H9 (cell line): Measurements from ENCODE around the gene MPZ. TPM values are rescaled to one million over a fixed set of nuclear protein-coding genes. Genes with fewer than 3 reads are reported as not detected.

Source experiments
- DNase-seq: peaks from one replicate; pipeline ENCODE4 v3.0.0-alpha.2; 2017
- H2AFZ ChIP-seq: one replicate; pipeline ENCODE4 v1.6.1; 2013; ENCODE audit warnings: mild to moderate bottlenecking, low read length, control low read depth, moderate library complexity
- H2AK5ac ChIP-seq: 2 replicates; pipeline ENCODE4 v1.6.1; 2013; ENCODE audit warnings: low read length, control low read depth, mixed read lengths; ENCODE audit not compliant: insufficient read length
- H2BK120ac ChIP-seq: one replicate; pipeline ENCODE4 v1.6.1; 2013; ENCODE audit warnings: low read depth, mild to moderate bottlenecking, low read length, control low read depth, inconsistent platforms; ENCODE audit not compliant: poor library complexity, severe bottlenecking
- H2BK12ac ChIP-seq: 2 replicates; pipeline ENCODE4 v1.6.1; 2013; ENCODE audit warnings: low read length, control low read depth, mixed read lengths, low read depth; ENCODE audit not compliant: insufficient read length
- H2BK15ac ChIP-seq: 2 replicates; pipeline ENCODE4 v1.6.1; 2013; ENCODE audit warnings: low read depth, low read length, control low read depth
- H2BK20ac ChIP-seq: one replicate; pipeline ENCODE4 v1.6.1; 2013; ENCODE audit warnings: low read depth, mild to moderate bottlenecking, low read length, control low read depth, inconsistent platforms; ENCODE audit not compliant: poor library complexity, severe bottlenecking
- H2BK5ac ChIP-seq: 2 replicates; pipeline ENCODE4 v1.6.1; 2013; ENCODE audit warnings: low read length, control low read depth, mixed read lengths; ENCODE audit not compliant: insufficient read length
- H3K14ac ChIP-seq: 2 replicates; pipeline ENCODE4 v1.6.1; 2013; ENCODE audit warnings: low read length, control low read depth; ENCODE audit not compliant: insufficient read depth
- H3K18ac ChIP-seq: 2 replicates; pipeline ENCODE4 v1.6.1; 2013; ENCODE audit warnings: low read depth, mild to moderate bottlenecking, mixed read lengths, low read length, control low read depth; ENCODE audit not compliant: insufficient read length
- H3K23ac ChIP-seq: 2 replicates; pipeline ENCODE4 v1.6.1; 2013; ENCODE audit warnings: low read length, control low read depth, mixed read lengths, low read depth; ENCODE audit not compliant: insufficient read length
- H3K23me2 ChIP-seq: 2 replicates; pipeline ENCODE4 v1.6.1; 2013; ENCODE audit warnings: low read depth, mild to moderate bottlenecking, mixed read lengths, low read length, control low read depth; ENCODE audit not compliant: insufficient read length, poor library complexity, severe bottlenecking
- H3K27ac ChIP-seq: 2 replicates; pipeline ENCODE4 v1.5.1; 2013; ENCODE audit warnings: low read length, control low read depth, mixed read lengths, low read depth; ENCODE audit not compliant: insufficient read length
- H3K27me3 ChIP-seq: 2 replicates; pipeline ENCODE4 v1.6.1; 2013; ENCODE audit warnings: low read length, control low read depth, inconsistent platforms; ENCODE audit not compliant: insufficient read depth
- H3K4ac ChIP-seq: 2 replicates; pipeline ENCODE4 v1.6.1; 2013; ENCODE audit warnings: low read depth, mild to moderate bottlenecking, control low read depth, inconsistent platforms, low read length, moderate library complexity
- H3K4me1 ChIP-seq: 2 replicates; pipeline ENCODE4 v1.6.1; 2013; ENCODE audit warnings: low read length, control low read depth, inconsistent platforms; ENCODE audit not compliant: insufficient read depth
- H3K4me2 ChIP-seq: 2 replicates; pipeline ENCODE4 v1.6.1; 2013; ENCODE audit warnings: low read length, control low read depth, mixed read lengths; ENCODE audit not compliant: insufficient read length, insufficient read depth
- H3K56ac ChIP-seq: 2 replicates; pipeline ENCODE4 v1.6.1; 2013; ENCODE audit warnings: low read depth, mild to moderate bottlenecking, mixed read lengths, low read length, control low read depth; ENCODE audit not compliant: insufficient read length
- H3K79me1 ChIP-seq: 2 replicates; pipeline ENCODE4 v1.6.1; 2013; ENCODE audit warnings: low read depth, mild to moderate bottlenecking, moderate library complexity, low read length, control low read depth, inconsistent platforms; ENCODE audit not compliant: insufficient read depth, poor library complexity, severe bottlenecking
- H3K79me2 ChIP-seq: 2 replicates; pipeline ENCODE4 v1.6.1; 2013; ENCODE audit warnings: low read length, control low read depth, inconsistent platforms; ENCODE audit not compliant: insufficient read depth
- H3K9ac ChIP-seq: 2 replicates; pipeline ENCODE4 v1.6.1; 2013; ENCODE audit warnings: low read length, control low read depth, mixed read lengths; ENCODE audit not compliant: insufficient read length; ENCODE audit errors: extremely low read depth
- H3K9me3 ChIP-seq: one replicate; pipeline ENCODE4 v1.6.1; 2013; ENCODE audit warnings: low read depth, low read length, inconsistent platforms; ENCODE audit not compliant: control insufficient read depth
- H3T11ph ChIP-seq: one replicate; pipeline ENCODE4 v1.6.1; 2013; ENCODE audit warnings: mild to moderate bottlenecking, low read length, control low read depth, inconsistent platforms
- H4K20me1 ChIP-seq: one replicate; pipeline ENCODE4 v1.6.1; 2013; ENCODE audit not compliant: control insufficient read depth, insufficient read length, insufficient read depth
- H4K5ac ChIP-seq: 2 replicates; pipeline ENCODE4 v1.6.1; 2013; ENCODE audit warnings: low read depth, mild to moderate bottlenecking, mixed read lengths, low read length, control low read depth; ENCODE audit not compliant: insufficient read length
- H4K8ac ChIP-seq: replicated peaks from 2 replicates; pipeline ENCODE4 v1.6.1; 2013; ENCODE audit warnings: low read length, control low read depth, mixed read lengths, low read depth; ENCODE audit not compliant: insufficient read length
- H4K91ac ChIP-seq: 2 replicates; pipeline ENCODE4 v1.6.1; 2013; ENCODE audit warnings: low read depth, mild to moderate bottlenecking, moderate library complexity, mixed read lengths, low read length, control low read depth; ENCODE audit not compliant: insufficient read length
- H3K27ac Mint-ChIP-seq, 3 experiments: 2 replicates in 2 of 3; 3 replicates in 1 of 3; pipeline ENCODE4 v1.8.0; 2020 to 2021; ENCODE audit warnings: mixed read lengths in 3 of 3, mild to moderate bottlenecking in 1 of 3, moderate library complexity in 1 of 3
- H3K27me3 Mint-ChIP-seq: 2 replicates; pipeline ENCODE4 v1.8.0; 2021; ENCODE audit warnings: low read depth, mild to moderate bottlenecking, moderate library complexity, mixed read lengths
- H3K36me3 Mint-ChIP-seq, 3 experiments: 2 replicates in 2 of 3; 3 replicates in 1 of 3; pipeline ENCODE4 v1.8.0; 2020 to 2021; ENCODE audit warnings: low read depth in 3 of 3, mixed read lengths in 3 of 3; ENCODE audit not compliant: insufficient read depth in 1 of 3
- H3K4me1 Mint-ChIP-seq, 2 experiments: 2 replicates each; pipeline ENCODE4 v1.8.0; 2020; ENCODE audit warnings: mixed read lengths in 2 of 2
- H3K4me3 Mint-ChIP-seq, 2 experiments: 2 replicates in 1 of 2; 3 replicates in 1 of 2; pipeline ENCODE4 v1.8.0; 2020 to 2021; ENCODE audit warnings: mild to moderate bottlenecking in 2 of 2, mixed read lengths in 2 of 2, moderate library complexity in 1 of 2
- H3K9me3 Mint-ChIP-seq, 2 experiments: 2 replicates in 1 of 2; 3 replicates in 1 of 2; pipeline ENCODE4 v1.8.0; 2020; ENCODE audit warnings: mild to moderate bottlenecking in 2 of 2, mixed read lengths in 2 of 2, moderate library complexity in 1 of 2
- WGBS: extraction: QIAGEN DNeasy Blood & Tissue Kit; methylation state at CpG from one replicate; pipeline ENCODE4 v1.1.7; 2013; ENCODE audit warnings: missing lambda C conversion rate, low lambda C conversion rate, mixed read lengths; ENCODE audit not compliant: insufficient read length; ENCODE audit errors: extremely low coverage; 5-methylcytosine and 5-hydroxymethylcytosine counted together
- total RNA-seq: library from RNA; stranded (reverse); gene quantifications from 2 replicates; pipeline ENCODE4 v1.2.1, GENCODE V29; 2021
- TF ChIP-seq, protein P1 (sequence below): fragments of 200-600 bp; sonication (generic); conservative IDR thresholded peaks from 3 replicates; pipeline ENCODE4 v1.8.0; 2021; ENCODE audit warnings: antibody characterized with exemption, mild to moderate bottlenecking

MPZ gene
- total RNA-seq, 1 experiment from 2014 or later, result 2.7 TPM

DNA sequence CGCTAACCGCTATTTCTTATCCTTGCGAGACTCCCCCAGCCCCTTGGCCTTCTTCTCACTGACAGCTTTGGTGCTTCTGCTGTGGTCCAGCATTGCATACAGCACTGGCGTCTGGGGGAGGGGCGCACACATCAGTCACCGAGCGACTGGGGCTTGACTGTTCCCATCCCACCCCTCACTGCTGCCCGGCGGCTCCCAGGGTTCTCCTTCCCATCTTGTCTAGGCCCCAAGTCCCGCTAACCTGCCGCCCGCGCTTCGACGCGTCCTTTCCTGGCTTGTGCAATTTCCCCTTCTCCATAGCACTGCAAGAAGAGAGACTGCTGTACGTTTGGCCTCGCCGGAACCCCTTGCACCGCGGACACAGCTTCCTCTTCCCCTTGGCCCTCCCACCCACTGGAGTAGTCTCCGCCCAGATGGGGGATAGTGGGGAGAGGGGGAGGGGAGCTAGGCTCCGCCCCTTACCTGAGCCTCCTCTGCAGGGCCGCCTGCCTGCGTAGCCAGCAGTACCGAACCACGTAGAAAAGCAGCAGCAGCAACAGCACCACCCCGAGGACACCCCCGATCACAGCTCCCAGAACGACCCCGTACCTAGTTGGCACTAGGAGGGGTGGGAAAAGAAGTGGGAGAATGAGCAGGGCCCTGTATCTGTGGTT lies 3.8 kb downstream of the MPZ start:
- H3K79me1 ChIP-seq, result no peaks in the 10 kb centered on the region
- WGBS, result no CpG with 5 or more reads among the region's 31 CpGs
- no peak overlapping the region for H2BK12ac ChIP-seq
- H3K56ac ChIP-seq, result no peak overlapping the region
- H3K4me2 ChIP-seq, result peak overlapping the region; percentile 12
- H4K91ac ChIP-seq, result no peak overlapping the region
- no peak overlapping the region for H2BK20ac ChIP-seq
- no peaks in the 10 kb centered on the region for H4K20me1 ChIP-seq
- no peak overlapping the region for H2BK120ac ChIP-seq
- TF ChIP-seq, protein P1, sequence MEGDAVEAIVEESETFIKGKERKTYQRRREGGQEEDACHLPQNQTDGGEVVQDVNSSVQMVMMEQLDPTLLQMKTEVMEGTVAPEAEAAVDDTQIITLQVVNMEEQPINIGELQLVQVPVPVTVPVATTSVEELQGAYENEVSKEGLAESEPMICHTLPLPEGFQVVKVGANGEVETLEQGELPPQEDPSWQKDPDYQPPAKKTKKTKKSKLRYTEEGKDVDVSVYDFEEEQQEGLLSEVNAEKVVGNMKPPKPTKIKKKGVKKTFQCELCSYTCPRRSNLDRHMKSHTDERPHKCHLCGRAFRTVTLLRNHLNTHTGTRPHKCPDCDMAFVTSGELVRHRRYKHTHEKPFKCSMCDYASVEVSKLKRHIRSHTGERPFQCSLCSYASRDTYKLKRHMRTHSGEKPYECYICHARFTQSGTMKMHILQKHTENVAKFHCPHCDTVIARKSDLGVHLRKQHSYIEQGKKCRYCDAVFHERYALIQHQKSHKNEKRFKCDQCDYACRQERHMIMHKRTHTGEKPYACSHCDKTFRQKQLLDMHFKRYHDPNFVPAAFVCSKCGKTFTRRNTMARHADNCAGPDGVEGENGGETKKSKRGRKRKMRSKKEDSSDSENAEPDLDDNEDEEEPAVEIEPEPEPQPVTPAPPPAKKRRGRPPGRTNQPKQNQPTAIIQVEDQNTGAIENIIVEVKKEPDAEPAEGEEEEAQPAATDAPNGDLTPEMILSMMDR, result peak; percentile 77
- no peaks in the 10 kb centered on the region for H3K79me2 ChIP-seq
- H2AFZ ChIP-seq, result no peak overlapping the region
- peak overlapping the region; percentile 93 to 96 for H3K4me3 Mint-ChIP-seq
- H3K9me3 Mint-ChIP-seq, result no peaks in the 10 kb centered on the region
- no peak overlapping the region for H4K8ac ChIP-seq
- no peak overlapping the region for H3K9ac ChIP-seq
- no peak overlapping the region for H3K23ac ChIP-seq
- no peaks in the 10 kb centered on the region for H3K36me3 Mint-ChIP-seq
- no peak overlapping the region for H3K4ac ChIP-seq
- no peak overlapping the region for H2BK15ac ChIP-seq
- no peak overlapping the region for H3T11ph ChIP-seq
- H3K18ac ChIP-seq, result no peak overlapping the region
- no peak overlapping the region for H4K5ac ChIP-seq
- peak; percentile 99 for DNase-seq
- H3K9me3 ChIP-seq, result no peaks in the 10 kb centered on the region
- no peak overlapping the region for H2AK5ac ChIP-seq
- H3K27me3 Mint-ChIP-seq, result peaks cover 3% of the 10 kb centered on the region; the same call in 1 of the 2 replicates
- H3K23me2 ChIP-seq, result peaks cover 8% of the 10 kb centered on the region
- no peak overlapping the region for H3K27ac ChIP-seq
- H3K27ac Mint-ChIP-seq, result peak overlapping the region; percentile 70 to 96 (median 94); a peak in 6 of 7 replicates
- H3K27me3 ChIP-seq, result no peaks in the 10 kb centered on the region
- no peak overlapping the region for H2BK5ac ChIP-seq
- no peak overlapping the region for H3K14ac ChIP-seq
- peaks cover 34 to 57% of the 10 kb centered on the region in 2 experiments for H3K4me1 Mint-ChIP-seq
- peaks cover 6% of the 10 kb centered on the region; the same call in 1 of the 2 replicates for H3K4me1 ChIP-seq
